Breast epithelium (tissue), 4 donors: ENCODE measurements around the gene MPRIP. TPM values are rescaled to one million over a fixed set of nuclear protein-coding genes. Genes with fewer than 3 reads are reported as not detected.

Experiments used
- DNase-seq, 2 donors: peaks; one replicate each; pipeline ENCODE4 v3.0.0-alpha.2; 2019; ENCODE audit warnings: low spot score in 2 of 2
- H3K27ac ChIP-seq, 2 donors: fragments of 200-600 bp; sonication (generic) in 1 of 2; one replicate each; pipeline ENCODE4 v1.5.1; 2016 to 2019; ENCODE audit warnings: mild to moderate bottlenecking in 1 of 2
- H3K27me3 ChIP-seq, 2 donors: fragments of 200-600 bp; sonication (generic) in 1 of 2; one replicate each; pipeline versions ENCODE4 v1.5.1 to v1.6.0; 2017 to 2019; ENCODE audit warnings: control low read depth in 1 of 2, mild to moderate bottlenecking in 1 of 2
- H3K36me3 ChIP-seq: fragments of 200-600 bp; one replicate; pipeline ENCODE4 v1.5.1; 2019
- H3K4me1 ChIP-seq, 2 donors: fragments of 200-600 bp; sonication (generic); one replicate each; pipeline ENCODE4 v1.5.1; 2016 to 2019; ENCODE audit warnings: control low read depth in 1 of 2
- H3K4me3 ChIP-seq, 3 donors: fragments of 200-600 bp; sonication (generic); 1 replicate in 2 of 3; 2 replicates in 1 of 3; pipeline ENCODE4 v1.5.1; 2016 to 2019; ENCODE audit warnings: mild to moderate bottlenecking in 3 of 3, moderate library complexity in 2 of 3
- H3K9me3 ChIP-seq, 2 donors: fragments of 200-600 bp; sonication (generic) in 1 of 2; one replicate each; pipeline ENCODE4 v1.5.1; 2016 to 2019; ENCODE audit warnings: control low read depth in 1 of 2
- POLR2A ChIP-seq: fragments of 450-650 bp; IDR thresholded peaks from one replicate; pipeline ENCODE4 v1.6.1; 2016; ENCODE audit warnings: antibody characterized with exemption, mild to moderate bottlenecking, moderate library complexity
- POLR2AphosphoS5 ChIP-seq, 3 donors: sonication (generic); formaldehyde crosslinking; IDR thresholded peaks; one replicate each; pipeline ENCODE4 v1.6.1; 2017; ENCODE audit warnings: antibody characterized with exemption in 3 of 3
- intact Hi-C: fragments of 100-400 bp; cut with DNase I; formaldehyde crosslinking; loops from one replicate; pipeline ENCODE4 v1.15.1; 2023; ENCODE audit warnings: low total_unique reads
- total RNA-seq, 3 donors: library from RNA; depleted of rRNA; stranded (reverse); fragments of >200 nt; gene quantifications; one replicate each; pipeline ENCODE4 v1.1.0, GENCODE V29; 2016
- TF ChIP-seq, protein P1 (sequence below), 3 donors: fragments of 450-650 bp; IDR thresholded peaks; one replicate each; pipeline ENCODE4 v1.5.1; 2016 to 2017; ENCODE audit warnings: antibody characterized with exemption in 3 of 3, mild to moderate bottlenecking in 3 of 3, moderate library complexity in 3 of 3

Gene MPRIP
- total RNA-seq, 3 donors from 2014 or later: 93.1 to 136 (median 124) TPM

DNA sequence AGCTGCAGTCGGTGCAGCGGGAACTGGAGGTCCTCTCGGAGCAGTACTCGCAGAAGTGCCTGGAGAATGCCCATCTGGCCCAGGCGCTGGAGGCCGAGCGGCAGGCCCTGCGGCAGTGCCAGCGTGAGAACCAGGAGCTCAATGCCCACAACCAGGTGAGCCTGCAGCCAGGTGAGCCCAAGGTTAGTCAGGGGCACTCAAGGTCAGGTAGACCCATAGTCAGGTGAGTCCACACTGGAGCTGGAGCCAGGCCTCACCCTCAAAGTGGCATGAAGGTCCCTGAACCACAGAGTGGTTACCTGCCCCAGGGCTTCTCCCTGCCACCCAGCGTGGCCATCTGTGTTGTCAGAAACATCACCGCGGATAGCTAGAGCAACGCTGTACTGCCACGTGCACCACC lies 131.7 kb downstream of the MPRIP start:
- Histone ChIP-seq H3K27ac (no peak overlapping the region), H3K36me3 (peaks cover 10% of the 10 kb centered on the region), H3K27me3 (no peaks in the 10 kb centered on the region), H3K4me3 (no peak overlapping the region), H3K9me3 (no peaks in the 10 kb centered on the region), H3K4me1 (no peaks in the 10 kb centered on the region)
- TF ChIP-seq, protein P1, sequence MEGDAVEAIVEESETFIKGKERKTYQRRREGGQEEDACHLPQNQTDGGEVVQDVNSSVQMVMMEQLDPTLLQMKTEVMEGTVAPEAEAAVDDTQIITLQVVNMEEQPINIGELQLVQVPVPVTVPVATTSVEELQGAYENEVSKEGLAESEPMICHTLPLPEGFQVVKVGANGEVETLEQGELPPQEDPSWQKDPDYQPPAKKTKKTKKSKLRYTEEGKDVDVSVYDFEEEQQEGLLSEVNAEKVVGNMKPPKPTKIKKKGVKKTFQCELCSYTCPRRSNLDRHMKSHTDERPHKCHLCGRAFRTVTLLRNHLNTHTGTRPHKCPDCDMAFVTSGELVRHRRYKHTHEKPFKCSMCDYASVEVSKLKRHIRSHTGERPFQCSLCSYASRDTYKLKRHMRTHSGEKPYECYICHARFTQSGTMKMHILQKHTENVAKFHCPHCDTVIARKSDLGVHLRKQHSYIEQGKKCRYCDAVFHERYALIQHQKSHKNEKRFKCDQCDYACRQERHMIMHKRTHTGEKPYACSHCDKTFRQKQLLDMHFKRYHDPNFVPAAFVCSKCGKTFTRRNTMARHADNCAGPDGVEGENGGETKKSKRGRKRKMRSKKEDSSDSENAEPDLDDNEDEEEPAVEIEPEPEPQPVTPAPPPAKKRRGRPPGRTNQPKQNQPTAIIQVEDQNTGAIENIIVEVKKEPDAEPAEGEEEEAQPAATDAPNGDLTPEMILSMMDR (IDR thresholded peaks at IDR 0.05): no peak
- no peak for TF ChIP-seq POLR2A
- TF ChIP-seq POLR2AphosphoS5 (IDR thresholded peaks at IDR 0.05): no peak
- DNase-seq: no peak
- intact Hi-C loops: no loop called here

DNA sequence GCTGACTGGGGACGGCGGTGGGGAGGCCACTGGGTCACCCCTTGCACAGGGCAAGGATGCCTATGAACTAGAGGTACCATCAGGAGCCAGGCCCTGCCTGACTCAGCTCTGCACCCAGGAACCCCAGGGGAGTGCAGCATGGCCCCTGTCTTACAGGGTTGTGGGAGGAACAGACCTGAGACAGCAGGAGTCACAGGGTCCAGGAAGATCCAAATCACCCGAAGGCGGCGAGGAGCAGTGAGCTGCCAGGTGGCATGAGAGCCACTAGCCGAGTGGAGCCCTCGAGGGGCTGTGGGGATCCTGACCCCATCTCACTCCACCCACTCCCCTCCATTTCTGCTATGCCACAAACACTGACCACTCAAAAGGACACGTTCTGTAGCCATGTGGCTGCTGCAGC lies 133.1 kb downstream of the MPRIP start:
- intact Hi-C loops: no loop called here
- TF ChIP-seq, protein P1 (IDR thresholded peaks at IDR 0.05): no peak
- TF ChIP-seq POLR2AphosphoS5 (IDR thresholded peaks at IDR 0.05): no peak
- no peak for TF ChIP-seq POLR2A

DNA sequence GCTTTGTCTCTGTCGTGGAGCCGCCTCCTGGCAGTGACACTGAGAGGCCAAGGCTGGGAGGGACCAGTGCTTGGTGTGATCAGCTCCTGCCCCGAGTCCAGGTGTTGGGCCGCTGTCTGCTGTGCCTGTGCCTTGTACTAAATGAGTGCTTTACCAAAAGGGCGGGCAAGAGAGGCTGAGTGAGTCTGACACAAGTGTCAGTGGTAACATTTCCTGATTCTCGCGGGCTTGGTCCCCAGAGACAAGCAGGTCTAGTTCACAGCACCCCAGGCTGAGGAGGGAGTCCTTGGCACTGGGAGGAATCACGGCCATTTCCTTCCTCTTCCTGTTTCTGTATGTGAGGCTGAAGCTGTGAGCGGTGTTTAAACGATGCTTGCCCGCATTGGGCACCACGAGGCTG lies 133.7 kb downstream of the MPRIP start:
- peak overlapping the region in 1 of 2 donors; percentile 3 for H3K27ac ChIP-seq
- H3K36me3 ChIP-seq: peaks cover 10% of the 10 kb centered on the region
- DNase-seq: no peak
- intact Hi-C loops: no loop called here
- no peaks in the 10 kb centered on the region for H3K4me1 ChIP-seq
- TF ChIP-seq POLR2A (no peak), POLR2AphosphoS5 (IDR thresholded peaks at IDR 0.05) (no peak)
- TF ChIP-seq, protein P1 (IDR thresholded peaks at IDR 0.05): no peak
- H3K4me3 ChIP-seq: no peak overlapping the region
- H3K27me3 ChIP-seq: no peaks in the 10 kb centered on the region
- H3K9me3 ChIP-seq: no peaks in the 10 kb centered on the region

More for the DNA sequence above, 133.1 kb downstream of the MPRIP start:
- DNase-seq: no peak
- H3K9me3 ChIP-seq: no peaks in the 10 kb centered on the region
- no peak overlapping the region for H3K27ac ChIP-seq
- H3K27me3 ChIP-seq: no peaks in the 10 kb centered on the region
- no peaks in the 10 kb centered on the region for H3K4me1 ChIP-seq
- H3K4me3 ChIP-seq: no peak overlapping the region
- H3K36me3 ChIP-seq: peaks cover 10% of the 10 kb centered on the region

DNA sequence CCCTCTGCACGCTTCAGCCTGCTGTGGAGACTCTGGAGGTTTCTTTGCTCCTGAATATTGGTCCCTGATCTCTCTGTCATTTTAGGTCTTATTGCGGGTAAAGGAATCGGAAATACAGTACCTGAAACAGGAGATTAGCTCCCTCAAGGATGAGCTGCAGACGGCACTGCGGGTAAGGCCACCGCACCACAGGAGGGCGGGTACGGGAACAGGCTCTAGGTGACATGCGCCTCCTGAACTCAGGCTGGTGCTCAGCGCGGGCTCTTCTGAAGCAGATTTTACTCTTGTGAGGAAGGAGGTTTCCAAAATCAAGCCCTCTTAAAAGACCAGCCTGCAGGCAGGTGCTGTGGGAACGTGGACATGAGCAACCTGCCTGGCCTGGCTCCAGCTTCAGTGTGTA lies 134.1 kb downstream of the MPRIP start:
- Histone ChIP-seq H3K4me3 (no peak overlapping the region), H3K36me3 (peaks cover 10% of the 10 kb centered on the region), H3K27ac (no peak overlapping the region), H3K27me3 (no peaks in the 10 kb centered on the region), H3K9me3 (no peaks in the 10 kb centered on the region), H3K4me1 (no peaks in the 10 kb centered on the region)
- intact Hi-C loops: no loop called here
- TF ChIP-seq POLR2AphosphoS5 (IDR thresholded peaks at IDR 0.05) (no peak), POLR2A (no peak)
- TF ChIP-seq, protein P1 (IDR thresholded peaks at IDR 0.05): no peak
- DNase-seq: no peak

DNA sequence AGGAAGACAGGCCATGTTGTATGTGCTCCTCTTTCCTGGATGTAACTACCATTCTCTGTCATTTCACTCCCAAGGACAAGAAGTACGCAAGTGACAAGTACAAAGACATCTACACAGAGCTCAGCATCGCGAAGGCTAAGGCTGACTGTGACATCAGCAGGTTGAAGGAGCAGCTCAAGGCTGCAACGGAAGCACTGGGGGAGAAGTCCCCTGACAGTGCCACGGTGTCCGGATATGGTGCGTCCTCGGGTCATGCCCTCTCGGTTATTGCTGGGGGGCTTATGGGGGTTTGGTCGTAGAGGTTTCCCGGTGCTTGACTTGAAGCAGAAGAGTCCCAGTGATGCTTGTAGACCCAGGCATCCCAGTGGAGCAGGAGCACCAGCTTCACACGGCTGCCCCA lies 134.9 kb downstream of the MPRIP start:
- Histone ChIP-seq H3K4me1 (no peaks in the 10 kb centered on the region), H3K9me3 (no peaks in the 10 kb centered on the region), H3K27me3 (no peaks in the 10 kb centered on the region), H3K27ac (no peak overlapping the region), H3K36me3 (peaks cover 10% of the 10 kb centered on the region), H3K4me3 (no peak overlapping the region)
- TF ChIP-seq POLR2AphosphoS5 (IDR thresholded peaks at IDR 0.05) (no peak), POLR2A (no peak)
- TF ChIP-seq, protein P1 (IDR thresholded peaks at IDR 0.05): no peak
- DNase-seq: no peak
- intact Hi-C loops: no loop called here
